ENCODE measurements around the gene PNMT. TPM values are rescaled to one million over a fixed set of nuclear protein-coding genes. Genes with fewer than 3 reads are reported as not detected.

PNMT gene
- total and polyA plus RNA-seq, 7 donors = 5.9 to 15.3 (median 8.6) TPM

GRCh38 chr17:39661744-39662541, 6.3 kb upstream of the PNMT start:
- Histone ChIP-seq H3K4me1 (peaks cover 62% of the 10 kb centered on the region), H3K4me3 (no peak overlapping the region), H3K27ac (peak overlapping the region; percentile 96), H3K27me3 (ENCODE audit: insufficient read depth in 3 of 3, low read length in 2 of 3) (no peaks in the 10 kb centered on the region), H3K9me3 (no peaks in the 10 kb centered on the region), H3K36me3 (ENCODE audit: insufficient read depth in 1 of 2, low read depth in 1 of 2) (peaks cover 0 to 5% of the 10 kb centered on the region in 2 donors)
- TF ChIP-seq, protein P1, sequence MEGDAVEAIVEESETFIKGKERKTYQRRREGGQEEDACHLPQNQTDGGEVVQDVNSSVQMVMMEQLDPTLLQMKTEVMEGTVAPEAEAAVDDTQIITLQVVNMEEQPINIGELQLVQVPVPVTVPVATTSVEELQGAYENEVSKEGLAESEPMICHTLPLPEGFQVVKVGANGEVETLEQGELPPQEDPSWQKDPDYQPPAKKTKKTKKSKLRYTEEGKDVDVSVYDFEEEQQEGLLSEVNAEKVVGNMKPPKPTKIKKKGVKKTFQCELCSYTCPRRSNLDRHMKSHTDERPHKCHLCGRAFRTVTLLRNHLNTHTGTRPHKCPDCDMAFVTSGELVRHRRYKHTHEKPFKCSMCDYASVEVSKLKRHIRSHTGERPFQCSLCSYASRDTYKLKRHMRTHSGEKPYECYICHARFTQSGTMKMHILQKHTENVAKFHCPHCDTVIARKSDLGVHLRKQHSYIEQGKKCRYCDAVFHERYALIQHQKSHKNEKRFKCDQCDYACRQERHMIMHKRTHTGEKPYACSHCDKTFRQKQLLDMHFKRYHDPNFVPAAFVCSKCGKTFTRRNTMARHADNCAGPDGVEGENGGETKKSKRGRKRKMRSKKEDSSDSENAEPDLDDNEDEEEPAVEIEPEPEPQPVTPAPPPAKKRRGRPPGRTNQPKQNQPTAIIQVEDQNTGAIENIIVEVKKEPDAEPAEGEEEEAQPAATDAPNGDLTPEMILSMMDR (IDR thresholded peaks at IDR 0.05) = no peak
- no peak for DNase-seq
- ATAC-seq = no peak
- intact Hi-C loops (cut with DNase I) = no loop called here
- whole genome bisulfite sequencing, 3 donors = 67 to 87% (median 71%) methylated on average over 8 of the region's 8 CpGs

GRCh38 chr17:39662551-39663339, 5.5 kb upstream of the PNMT start:
- Histone ChIP-seq H3K36me3 (ENCODE audit: insufficient read depth in 1 of 2, low read depth in 1 of 2) (peaks cover 0 to 1% of the 10 kb centered on the region in 2 donors), H3K27ac (peak overlapping the region; percentile 96), H3K4me1 (peaks cover 67% of the 10 kb centered on the region), H3K4me3 (no peak overlapping the region), H3K27me3 (ENCODE audit: insufficient read depth in 3 of 3, low read length in 2 of 3) (no peaks in the 10 kb centered on the region), H3K9me3 (no peaks in the 10 kb centered on the region)
- TF ChIP-seq, protein P1 (IDR thresholded peaks at IDR 0.05) = no peak
- DNase-seq (no peak), ATAC-seq (no peak)
- 68 to 73% (median 71%) methylated on average over 22 of the region's 22 CpGs for WGBS, 3 donors
- intact Hi-C loops (cut with DNase I) = no loop called here

- Histone ChIP-seq H3K27ac (peak overlapping the region; percentile 96), H3K36me3 (ENCODE audit: insufficient read depth in 1 of 2, low read depth in 1 of 2) (no peaks in the 10 kb centered on the region), H3K4me3 (peak overlapping the region; percentile 79), H3K9me3 (no peaks in the 10 kb centered on the region), H3K4me1 (peaks cover 67% of the 10 kb centered on the region), H3K27me3 (ENCODE audit: insufficient read depth in 3 of 3, low read length in 2 of 3) (no peaks in the 10 kb centered on the region)
- DNase-seq = no peak
- TF ChIP-seq, protein P1 (IDR thresholded peaks at IDR 0.05) = no peak
- intact Hi-C loops (cut with DNase I) = no loop called here
- ATAC-seq = no peak
- WGBS, 3 donors = 51 to 60% (median 58%) methylated on average over 2 to 4 of the region's 4 CpGs
Measured at GRCh38 chr17:39663340-39663687, 4.9 kb upstream of the PNMT start.

DNA sequence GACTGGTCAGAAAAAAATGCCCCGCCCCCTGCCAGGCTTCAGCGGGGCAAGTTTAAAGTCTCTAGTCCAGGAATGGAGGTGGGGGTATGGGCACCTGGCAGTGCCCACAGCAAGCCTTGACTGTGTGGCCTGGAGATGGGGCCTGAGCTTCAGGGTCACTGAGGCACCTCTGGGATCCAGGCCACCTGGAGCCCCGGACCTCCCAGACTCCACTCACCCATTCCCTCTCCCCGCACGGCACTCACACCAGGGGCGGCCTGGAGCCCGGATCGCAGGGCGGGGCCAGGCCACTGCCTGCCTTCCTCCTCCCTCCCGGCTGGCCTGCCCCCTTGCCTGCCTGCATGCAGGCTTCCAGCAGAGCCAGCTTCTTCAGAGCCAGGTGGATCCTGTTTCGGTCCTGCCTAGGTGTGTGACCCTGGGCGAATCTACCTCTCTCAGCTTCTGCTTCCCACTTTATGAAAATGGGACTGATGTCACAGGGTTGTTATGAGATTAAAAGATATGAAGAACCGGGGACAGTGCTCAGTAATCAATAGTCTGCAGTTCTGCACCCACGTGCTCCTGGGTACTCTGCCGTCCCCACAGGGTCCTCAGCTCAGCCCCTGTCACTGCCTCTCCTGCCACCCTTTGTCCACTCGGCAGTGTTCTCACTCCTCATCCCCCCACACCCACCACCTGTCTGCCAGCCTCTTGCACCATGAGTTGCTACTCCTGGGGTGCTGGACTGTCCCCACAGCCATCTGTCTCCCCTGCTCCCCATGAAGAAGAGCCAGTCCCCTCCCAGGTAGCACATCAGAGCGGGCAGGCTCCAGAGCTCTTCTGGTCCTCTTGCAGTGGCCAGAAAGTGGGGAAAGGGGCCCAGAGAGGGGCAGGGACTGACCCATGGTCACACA, 4.3 kb upstream of the PNMT start:
- intact Hi-C loops (cut with DNase I) = no loop called here

More for the DNA sequence above, 4.3 kb upstream of the PNMT start:
- no peaks in the 10 kb centered on the region for H3K9me3 ChIP-seq
- H3K27me3 ChIP-seq (ENCODE audit: insufficient read depth in 3 of 3, low read length in 2 of 3) = no peaks in the 10 kb centered on the region
- TF ChIP-seq, protein P1 (IDR thresholded peaks at IDR 0.05) = no peak
- DNase-seq (peak in 1 of 2 donors; percentile 84), ATAC-seq (peak in 2 of 4 donors; percentile 14 to 18)
- peak overlapping the region; percentile 96 for H3K27ac ChIP-seq
- H3K4me3 ChIP-seq = peak overlapping the region; percentile 79
- 11 to 21% (median 18%) methylated on average over 16 to 17 of the region's 17 CpGs for WGBS, 3 donors
- peaks cover 66% of the 10 kb centered on the region for H3K4me1 ChIP-seq
- no peaks in the 10 kb centered on the region for H3K36me3 ChIP-seq (ENCODE audit: insufficient read depth in 1 of 2, low read depth in 1 of 2)
